HL-60 (cell line): ENCODE results near the gene GJB2.

Experiments used
- DNase-seq, 2 experiments: peaks; one replicate each; pipeline ENCODE4 v3.0.0-alpha.2; 2010 to 2020; ENCODE audit warnings: low read depth in 1 of 2, low spot score in 1 of 2
- H3K27ac ChIP-seq: fragments of 250-450 bp; sonication (Bioruptor Pico); replicated peaks from 2 replicates; pipeline ENCODE4 v1.5.1; 2020; ENCODE audit warnings: mild to moderate bottlenecking, moderate library complexity
- H3K27me3 ChIP-seq: fragments of 250-450 bp; sonication (Bioruptor Pico); 2 replicates; pipeline ENCODE4 v1.5.1; 2021; ENCODE audit warnings: mild to moderate bottlenecking, moderate library complexity; ENCODE audit not compliant: insufficient read depth, poor library complexity, severe bottlenecking
- H3K4me3 ChIP-seq: replicated peaks from 2 replicates; pipeline ENCODE4 v1.5.1; 2011; ENCODE audit warnings: mild to moderate bottlenecking, control low read depth, low read length; ENCODE audit not compliant: insufficient read depth
- GABPA ChIP-seq: IDR thresholded peaks from 2 replicates; pipeline ENCODE4 v1.6.1; 2012; ENCODE audit warnings: low read depth
- POLR2AphosphoS5 ChIP-seq: IDR thresholded peaks from 2 replicates; pipeline ENCODE4 v1.6.1; 2012; ENCODE audit warnings: low read depth
- SPI1 ChIP-seq: IDR thresholded peaks from 2 replicates; pipeline ENCODE4 v1.6.1; 2012; ENCODE audit warnings: low read depth, mild to moderate bottlenecking, borderline replicate concordance
- TF ChIP-seq, protein P1 (sequence below): IDR thresholded peaks from 2 replicates; pipeline ENCODE4 v1.6.1; 2012; ENCODE audit warnings: low read depth; ENCODE audit not compliant: insufficient replicate concordance
- TF ChIP-seq, protein P2 (sequence below): IDR thresholded peaks from one replicate; pipeline ENCODE4 v1.5.1; 2011; ENCODE audit warnings: low read length, control low read depth, inconsistent platforms; ENCODE audit not compliant: insufficient read depth

GJB2 gene

DNA sequence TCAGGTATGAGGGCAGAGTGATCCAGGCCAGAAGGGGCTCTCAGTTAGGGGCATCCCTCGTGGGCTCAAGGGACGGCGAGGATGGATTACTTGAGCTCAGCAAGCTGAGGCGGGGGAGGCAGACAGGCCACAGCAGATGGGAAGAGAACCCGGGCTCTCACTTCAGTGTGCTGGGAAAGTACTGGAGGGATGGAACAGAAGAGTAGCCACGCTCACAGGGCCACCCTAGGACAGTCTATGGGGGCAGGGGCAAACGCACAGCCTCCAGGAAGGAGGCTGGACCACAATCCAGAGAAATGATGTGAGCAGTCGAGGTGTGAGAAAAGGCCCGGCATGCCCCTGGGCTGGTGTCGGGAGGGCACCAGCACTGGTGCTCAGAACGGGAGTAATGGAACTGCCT is 41.1 kb downstream of the GJB2 start:
- Histone ChIP-seq H3K4me3 (no peak overlapping the region), H3K27ac (no peak overlapping the region), H3K27me3 (no peaks in the 10 kb centered on the region)
- no peak for DNase-seq
- TF ChIP-seq POLR2AphosphoS5 = no peak
- TF ChIP-seq SPI1 = no peak
- TF ChIP-seq, protein P1, sequence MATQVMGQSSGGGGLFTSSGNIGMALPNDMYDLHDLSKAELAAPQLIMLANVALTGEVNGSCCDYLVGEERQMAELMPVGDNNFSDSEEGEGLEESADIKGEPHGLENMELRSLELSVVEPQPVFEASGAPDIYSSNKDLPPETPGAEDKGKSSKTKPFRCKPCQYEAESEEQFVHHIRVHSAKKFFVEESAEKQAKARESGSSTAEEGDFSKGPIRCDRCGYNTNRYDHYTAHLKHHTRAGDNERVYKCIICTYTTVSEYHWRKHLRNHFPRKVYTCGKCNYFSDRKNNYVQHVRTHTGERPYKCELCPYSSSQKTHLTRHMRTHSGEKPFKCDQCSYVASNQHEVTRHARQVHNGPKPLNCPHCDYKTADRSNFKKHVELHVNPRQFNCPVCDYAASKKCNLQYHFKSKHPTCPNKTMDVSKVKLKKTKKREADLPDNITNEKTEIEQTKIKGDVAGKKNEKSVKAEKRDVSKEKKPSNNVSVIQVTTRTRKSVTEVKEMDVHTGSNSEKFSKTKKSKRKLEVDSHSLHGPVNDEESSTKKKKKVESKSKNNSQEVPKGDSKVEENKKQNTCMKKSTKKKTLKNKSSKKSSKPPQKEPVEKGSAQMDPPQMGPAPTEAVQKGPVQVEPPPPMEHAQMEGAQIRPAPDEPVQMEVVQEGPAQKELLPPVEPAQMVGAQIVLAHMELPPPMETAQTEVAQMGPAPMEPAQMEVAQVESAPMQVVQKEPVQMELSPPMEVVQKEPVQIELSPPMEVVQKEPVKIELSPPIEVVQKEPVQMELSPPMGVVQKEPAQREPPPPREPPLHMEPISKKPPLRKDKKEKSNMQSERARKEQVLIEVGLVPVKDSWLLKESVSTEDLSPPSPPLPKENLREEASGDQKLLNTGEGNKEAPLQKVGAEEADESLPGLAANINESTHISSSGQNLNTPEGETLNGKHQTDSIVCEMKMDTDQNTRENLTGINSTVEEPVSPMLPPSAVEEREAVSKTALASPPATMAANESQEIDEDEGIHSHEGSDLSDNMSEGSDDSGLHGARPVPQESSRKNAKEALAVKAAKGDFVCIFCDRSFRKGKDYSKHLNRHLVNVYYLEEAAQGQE = no peak
- TF ChIP-seq GABPA = no peak
- TF ChIP-seq, protein P2, sequence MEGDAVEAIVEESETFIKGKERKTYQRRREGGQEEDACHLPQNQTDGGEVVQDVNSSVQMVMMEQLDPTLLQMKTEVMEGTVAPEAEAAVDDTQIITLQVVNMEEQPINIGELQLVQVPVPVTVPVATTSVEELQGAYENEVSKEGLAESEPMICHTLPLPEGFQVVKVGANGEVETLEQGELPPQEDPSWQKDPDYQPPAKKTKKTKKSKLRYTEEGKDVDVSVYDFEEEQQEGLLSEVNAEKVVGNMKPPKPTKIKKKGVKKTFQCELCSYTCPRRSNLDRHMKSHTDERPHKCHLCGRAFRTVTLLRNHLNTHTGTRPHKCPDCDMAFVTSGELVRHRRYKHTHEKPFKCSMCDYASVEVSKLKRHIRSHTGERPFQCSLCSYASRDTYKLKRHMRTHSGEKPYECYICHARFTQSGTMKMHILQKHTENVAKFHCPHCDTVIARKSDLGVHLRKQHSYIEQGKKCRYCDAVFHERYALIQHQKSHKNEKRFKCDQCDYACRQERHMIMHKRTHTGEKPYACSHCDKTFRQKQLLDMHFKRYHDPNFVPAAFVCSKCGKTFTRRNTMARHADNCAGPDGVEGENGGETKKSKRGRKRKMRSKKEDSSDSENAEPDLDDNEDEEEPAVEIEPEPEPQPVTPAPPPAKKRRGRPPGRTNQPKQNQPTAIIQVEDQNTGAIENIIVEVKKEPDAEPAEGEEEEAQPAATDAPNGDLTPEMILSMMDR = no peak

DNA sequence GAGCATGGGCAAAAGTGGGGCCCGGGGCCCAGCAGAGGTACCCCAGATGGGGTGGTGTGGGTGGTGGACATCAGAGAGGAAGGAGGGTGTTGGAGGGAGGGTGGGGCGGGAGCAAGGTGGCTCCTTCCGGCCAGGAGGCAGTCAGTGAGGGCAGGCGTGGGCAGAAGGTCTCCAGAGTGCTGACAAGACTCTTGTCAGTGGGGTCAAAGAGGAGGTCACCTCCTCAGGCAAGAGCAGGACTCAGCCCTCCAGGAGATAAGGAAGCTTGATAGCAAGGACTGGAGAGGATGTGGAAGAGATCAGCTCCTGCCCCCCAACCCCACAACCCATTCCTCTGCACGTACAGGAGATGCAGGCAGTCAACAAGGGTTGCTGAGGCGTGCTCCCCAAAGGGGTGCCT is 41.7 kb downstream of the GJB2 start:
- H3K27ac ChIP-seq = no peak overlapping the region
- TF ChIP-seq SPI1 = no peak
- no peak for TF ChIP-seq GABPA
- TF ChIP-seq, protein P2 = no peak
- TF ChIP-seq, protein P1 = no peak
- TF ChIP-seq POLR2AphosphoS5 = no peak
- H3K4me3 ChIP-seq = no peak overlapping the region
- no peak for DNase-seq
- H3K27me3 ChIP-seq = no peaks in the 10 kb centered on the region

DNA sequence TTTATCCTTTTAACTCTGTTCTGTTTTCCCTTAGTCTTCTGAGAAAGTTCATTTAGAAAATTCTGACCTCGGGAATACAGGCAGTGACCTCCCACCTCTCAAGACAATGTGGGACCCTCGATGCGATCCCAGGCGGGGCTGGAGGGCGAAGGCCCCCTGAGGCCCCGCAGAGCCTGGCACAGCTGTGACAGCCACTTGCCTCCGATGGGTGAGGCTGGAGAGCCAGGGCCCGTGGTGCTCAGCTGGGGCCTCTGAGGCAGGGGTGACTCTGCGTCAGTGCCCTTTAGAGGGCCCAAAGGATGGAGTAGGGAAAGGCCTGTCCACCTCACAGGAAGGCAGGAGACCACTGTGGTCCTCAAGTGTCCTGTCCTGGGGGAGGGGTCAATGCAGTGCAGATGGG is 42.2 kb downstream of the GJB2 start:
- no peak overlapping the region for H3K27ac ChIP-seq
- no peak for DNase-seq
- no peak for TF ChIP-seq SPI1
- TF ChIP-seq GABPA = no peak
- TF ChIP-seq, protein P2 = no peak
- TF ChIP-seq, protein P1 = no peak
- no peak for TF ChIP-seq POLR2AphosphoS5
- H3K4me3 ChIP-seq = no peak overlapping the region
- no peaks in the 10 kb centered on the region for H3K27me3 ChIP-seq
